Prostate gland (tissue), 2 donors: Measurements from ENCODE around the gene PHLPP1. TPM values are rescaled to one million over a fixed set of nuclear protein-coding genes. Genes with fewer than 3 reads are reported as not detected.

ENCODE experiments used
- DNase-seq: peaks from one replicate; pipeline ENCODE4 v3.0.0-alpha.2; 2019; ENCODE audit warnings: low spot score
- H3K27ac ChIP-seq, 2 donors: fragments of 200-600 bp; sonication (generic); 2 replicates each; pipeline ENCODE4 v1.5.1; 2017 to 2019
- H3K27me3 ChIP-seq: fragments of 200-600 bp; sonication (generic); replicated peaks from 2 replicates; pipeline ENCODE4 v1.5.1; 2019; ENCODE audit not compliant: insufficient read depth
- H3K36me3 ChIP-seq, 2 donors: fragments of 200-600 bp; sonication (generic); 1 replicate in 1 of 2; 2 replicates in 1 of 2; pipeline versions ENCODE4 v1.5.1 to v1.8.1; 2017 to 2019
- H3K4me1 ChIP-seq: fragments of 200-600 bp; sonication (generic); replicated peaks from 2 replicates; pipeline ENCODE4 v1.5.1; 2019
- H3K4me3 ChIP-seq, 2 donors: fragments of 200-600 bp; sonication (generic); 2 replicates each; pipeline ENCODE4 v1.5.1; 2017 to 2019
- H3K9me3 ChIP-seq: fragments of 200-600 bp; sonication (generic); 2 replicates; pipeline ENCODE4 v1.5.1; 2017
- CTCF ChIP-seq, 4 experiments: fragments of 200-600 bp in 2 of 4; fragments of 450-650 bp in 2 of 4; sonication (generic) in 2 of 4; IDR thresholded peaks; 1 replicate in 3 of 4; 2 replicates in 1 of 4; pipeline ENCODE4 v1.5.1; 2016 to 2019; ENCODE audit warnings: antibody characterized with exemption in 4 of 4, mild to moderate bottlenecking in 2 of 4, moderate library complexity in 2 of 4
- POLR2A ChIP-seq: fragments of 450-650 bp; IDR thresholded peaks from one replicate; pipeline ENCODE4 v1.6.1; 2016; ENCODE audit warnings: antibody characterized with exemption, mild to moderate bottlenecking
- POLR2AphosphoS5 ChIP-seq: sonication (generic); formaldehyde crosslinking; IDR thresholded peaks from one replicate; pipeline ENCODE4 v1.6.1; 2017; ENCODE audit warnings: antibody characterized with exemption
- WGBS: methylation state at CpG from one replicate; pipeline ENCODE4 v1.1.5; 2018; 5-methylcytosine and 5-hydroxymethylcytosine counted together
- intact Hi-C: fragments of 100-400 bp; cut with DNase I; formaldehyde crosslinking; loops from one replicate; pipeline ENCODE4 v1.14.2; 2022
- total RNA-seq, 2 donors: library from RNA; depleted of rRNA; stranded (reverse); fragments of >200 nt; gene quantifications; one replicate each; pipeline ENCODE4 v1.1.0, GENCODE V29; 2016

Gene PHLPP1
- total RNA-seq, 2 donors from 2014 or later: 16.8 to 44.1 TPM

DNA sequence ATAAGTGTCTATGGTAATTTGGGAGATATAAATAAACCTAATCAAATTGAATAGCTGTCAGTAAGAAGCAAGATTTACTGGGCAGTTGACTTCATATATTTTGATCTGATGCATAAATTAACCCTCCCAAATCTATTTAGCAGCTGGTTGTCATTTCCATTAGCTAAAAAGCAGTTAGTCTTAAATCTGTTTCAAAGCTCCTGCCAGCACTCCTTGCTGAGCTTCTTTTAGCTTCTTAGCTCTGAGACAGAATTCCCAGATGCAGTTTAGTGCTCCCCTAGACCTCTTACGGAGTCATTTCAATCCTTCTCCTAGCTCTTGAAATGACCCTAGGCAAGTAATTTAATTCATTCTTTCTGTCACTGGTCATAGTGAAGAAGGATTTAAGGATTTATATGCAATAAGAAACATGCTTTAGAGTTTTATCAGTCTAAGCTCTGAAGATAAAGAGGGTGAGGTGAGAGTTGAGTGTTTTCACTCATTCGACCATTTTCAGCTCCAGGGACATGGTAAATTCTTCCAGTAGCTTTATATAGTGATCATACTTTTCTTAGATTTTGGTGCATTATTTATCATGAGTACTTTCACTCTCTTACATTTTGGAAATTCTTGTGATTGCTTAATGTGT is 98.9 kb downstream of the PHLPP1 start:
- intact Hi-C loops: no loop called here
- H3K36me3 ChIP-seq: no peaks in the 10 kb centered on the region
- H3K27me3 ChIP-seq: no peaks in the 10 kb centered on the region
- no peak overlapping the region for H3K27ac ChIP-seq
- TF ChIP-seq CTCF (IDR thresholded peaks at IDR 0.05): no peak
- no peaks in the 10 kb centered on the region for H3K9me3 ChIP-seq
- no peak overlapping the region for H3K4me3 ChIP-seq
- no peak for DNase-seq
- no peaks in the 10 kb centered on the region for H3K4me1 ChIP-seq
- 76% methylated on average over 2 of the region's 2 CpGs for WGBS

DNA sequence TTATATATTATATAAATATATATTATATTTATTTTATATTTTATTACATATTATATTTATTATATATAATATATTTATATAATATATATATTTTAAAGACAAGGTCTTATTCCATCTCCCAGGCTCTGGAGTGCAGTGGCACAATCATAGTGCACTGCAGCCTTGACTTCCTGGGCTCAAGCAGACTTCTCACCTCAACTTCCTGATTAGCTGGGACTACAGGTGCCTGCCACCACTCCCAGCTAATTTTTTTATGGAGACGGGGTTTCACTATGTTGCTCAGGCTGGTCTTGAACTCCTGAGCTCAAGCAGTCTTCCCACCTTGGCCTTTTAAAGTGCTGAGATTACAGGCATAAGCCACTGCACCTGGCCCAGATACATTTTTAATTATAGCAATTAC is 110.0 kb downstream of the PHLPP1 start:
- intact Hi-C loops: no loop called here
- Histone ChIP-seq H3K36me3 (no peaks in the 10 kb centered on the region), H3K4me3 (no peak overlapping the region), H3K27ac (no peak overlapping the region), H3K9me3 (no peaks in the 10 kb centered on the region), H3K4me1 (no peaks in the 10 kb centered on the region), H3K27me3 (no peaks in the 10 kb centered on the region)
- TF ChIP-seq POLR2AphosphoS5 (no peak), POLR2A (no peak), CTCF (IDR thresholded peaks at IDR 0.05) (no peak)
- DNase-seq: no peak
- 96% methylated on average over 1 of the region's 1 CpG for WGBS

DNA sequence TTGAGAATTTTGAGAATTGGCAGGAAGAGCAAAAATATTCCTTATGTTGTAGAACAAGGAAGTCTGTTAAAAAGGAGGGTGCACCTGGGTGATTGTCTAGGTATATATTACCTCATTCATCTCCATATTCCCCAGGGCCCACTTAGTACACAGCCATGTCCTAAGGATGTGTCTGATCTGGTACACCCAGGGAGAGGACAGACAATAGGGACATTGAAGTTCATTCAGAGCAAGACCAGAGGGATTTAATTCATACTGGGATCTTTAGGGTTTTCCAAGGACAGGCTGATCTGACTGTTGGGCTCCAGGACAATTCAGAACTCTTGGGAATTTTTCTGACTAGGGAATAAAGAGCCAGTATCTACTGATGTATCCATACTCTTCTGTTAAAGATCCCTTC is 112.1 kb downstream of the PHLPP1 start:
- H3K36me3 ChIP-seq: no peaks in the 10 kb centered on the region
- no peak overlapping the region for H3K27ac ChIP-seq
- no peak for DNase-seq
- H3K9me3 ChIP-seq: no peaks in the 10 kb centered on the region
- H3K4me3 ChIP-seq: no peak overlapping the region
- H3K27me3 ChIP-seq: no peaks in the 10 kb centered on the region
- H3K4me1 ChIP-seq: no peaks in the 10 kb centered on the region
- intact Hi-C loops: no loop called here
- TF ChIP-seq CTCF (IDR thresholded peaks at IDR 0.05): no peak
- no peak for TF ChIP-seq POLR2AphosphoS5
- TF ChIP-seq POLR2A: no peak

DNA sequence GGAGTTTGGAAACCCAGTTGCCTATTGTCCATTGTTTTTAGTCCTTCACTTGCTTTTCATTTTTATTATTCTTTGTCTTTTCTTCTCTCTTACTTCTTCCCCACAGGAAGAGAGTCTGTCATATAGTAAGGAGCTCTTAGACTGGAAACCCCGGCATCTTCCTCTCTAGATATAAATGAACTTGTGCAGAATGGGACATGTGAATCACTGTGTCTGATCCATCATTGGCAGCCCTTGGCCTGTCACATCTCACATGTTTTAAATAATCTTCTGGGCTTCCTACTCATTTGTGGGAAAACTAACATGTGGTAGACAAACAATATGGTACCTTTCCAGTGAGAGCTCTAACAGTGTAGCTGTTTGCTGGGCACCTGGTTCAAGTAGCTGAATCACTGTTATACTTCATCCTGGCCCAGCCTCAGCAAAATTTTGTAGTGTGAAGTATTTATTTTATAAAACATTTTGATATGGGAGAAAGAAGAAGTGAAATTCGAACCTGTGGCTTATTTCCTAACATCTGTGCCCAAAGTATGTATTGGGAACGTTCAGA is 112.8 kb downstream of the PHLPP1 start:
- no peak overlapping the region for H3K4me3 ChIP-seq
- no peaks in the 10 kb centered on the region for H3K9me3 ChIP-seq
- intact Hi-C loops: no loop called here
- DNase-seq: no peak
- no peaks in the 10 kb centered on the region for H3K36me3 ChIP-seq
- TF ChIP-seq POLR2A: no peak
- TF ChIP-seq CTCF (IDR thresholded peaks at IDR 0.05): no peak
- no peak for TF ChIP-seq POLR2AphosphoS5
- H3K27me3 ChIP-seq: no peaks in the 10 kb centered on the region
- H3K27ac ChIP-seq: no peak overlapping the region
- H3K4me1 ChIP-seq: no peaks in the 10 kb centered on the region
- 72% methylated on average over 3 of the region's 3 CpGs for WGBS

- 91% methylated on average over 1 of the region's 1 CpG for WGBS
Measured at GRCh38 chr18:62828852-62829251, 113.5 kb downstream of the PHLPP1 start.

More at GRCh38 chr18:62828852-62829251, 113.5 kb downstream of the PHLPP1 start:
- no peaks in the 10 kb centered on the region for H3K27me3 ChIP-seq
- H3K4me1 ChIP-seq: no peaks in the 10 kb centered on the region
- intact Hi-C loops: no loop called here
- H3K4me3 ChIP-seq: no peak overlapping the region
- DNase-seq: no peak
- H3K27ac ChIP-seq: no peak overlapping the region
- H3K36me3 ChIP-seq: no peaks in the 10 kb centered on the region
- H3K9me3 ChIP-seq: no peaks in the 10 kb centered on the region
- TF ChIP-seq POLR2A (no peak), CTCF (IDR thresholded peaks at IDR 0.05) (no peak), POLR2AphosphoS5 (no peak)
